WTC11 (cell line): ENCODE data around the gene SNRNP35. TPM values are rescaled to one million over a fixed set of nuclear protein-coding genes. Genes with fewer than 3 reads are reported as not detected.
"Not testable (repeated sequence)": the region's sequence is repeated elsewhere in the genome, so short reads cannot be mapped to it uniquely, and the experiment has no call there.

Experiments used
- ATAC-seq: fragments of 200-7000 bp; cut with Tn5 transposase; 2 replicates; pipeline ENCODE4 v1.10.0; 2021; ENCODE audit warnings: mild to moderate bottlenecking, moderate library complexity
- CTCF ChIA-PET: fragments of 300-600 bp; sonication (Branson Sonifier 250); formaldehyde crosslinking; loops from one replicate; lab custom pipeline; 2021; ENCODE audit warnings: antibody characterized with exemption; lab: Charles Lee
- POLR2A ChIA-PET: fragments of 350-600 bp; sonication (Branson Sonifier 250); formaldehyde crosslinking; loops from one replicate; lab custom pipeline; 2021; ENCODE audit warnings: antibody characterized with exemption; lab: Charles Lee
- DNase-seq: peaks from one replicate; pipeline ENCODE4 v3.0.0; 2021; ENCODE audit warnings: low spot score
- H3K27ac Mint-ChIP-seq: 2 replicates; pipeline ENCODE4 v1.8.0; 2021; ENCODE audit warnings: mixed read lengths
- H3K27me3 Mint-ChIP-seq: 2 replicates; pipeline ENCODE4 v1.8.0; 2021; ENCODE audit warnings: low read depth, mild to moderate bottlenecking, moderate library complexity, mixed read lengths
- H3K36me3 Mint-ChIP-seq: 2 replicates; pipeline ENCODE4 v1.8.0; 2021; ENCODE audit warnings: mixed read lengths
- H3K4me1 Mint-ChIP-seq: 2 replicates; pipeline ENCODE4 v1.8.0; 2022; ENCODE audit warnings: mixed read lengths
- H3K4me3 Mint-ChIP-seq: 2 replicates; pipeline ENCODE4 v1.8.0; 2021; ENCODE audit warnings: mild to moderate bottlenecking, moderate library complexity, mixed read lengths
- H3K9me3 Mint-ChIP-seq: 2 replicates; pipeline ENCODE4 v1.8.0; 2021; ENCODE audit warnings: mixed read lengths
- FOXJ3 ChIP-seq: sonication (generic); formaldehyde crosslinking; IDR thresholded peaks from 2 replicates; pipeline ENCODE4 v1.9.0; 2021; ENCODE audit warnings: missing genetic modification reagents, mild to moderate bottlenecking, borderline replicate concordance
- GTF2I ChIP-seq: fragments of 250-450 bp; sonication (Bioruptor Pico); conservative IDR thresholded peaks from 2 replicates; pipeline ENCODE4 v1.4.0; 2021; ENCODE audit warnings: mild to moderate bottlenecking
- ZNF121 ChIP-seq: sonication (generic); formaldehyde crosslinking; IDR thresholded peaks from 2 replicates; pipeline ENCODE4 v1.8.0; 2023; ENCODE audit warnings: missing genetic modification reagents
- total RNA-seq: library from RNA; stranded (reverse); gene quantifications from 3 replicates; pipeline ENCODE4 v1.2.3, GENCODE V29; 2021
- TF ChIP-seq, protein P1 (sequence below): sonication (generic); formaldehyde crosslinking; IDR thresholded peaks from 2 replicates; pipeline ENCODE4 v1.8.0; 2023; ENCODE audit warnings: missing genetic modification reagents, mild to moderate bottlenecking, borderline replicate concordance
- TF ChIP-seq, protein P2 (sequence below): fragments of 250-450 bp; sonication (Bioruptor Pico); IDR thresholded peaks from 2 replicates; pipeline ENCODE4 v1.9.0; 2021; ENCODE audit warnings: mild to moderate bottlenecking, borderline replicate concordance

SNRNP35 gene
- total RNA-seq, 1 experiment from 2014 or later, result 20.0 TPM

DNA sequence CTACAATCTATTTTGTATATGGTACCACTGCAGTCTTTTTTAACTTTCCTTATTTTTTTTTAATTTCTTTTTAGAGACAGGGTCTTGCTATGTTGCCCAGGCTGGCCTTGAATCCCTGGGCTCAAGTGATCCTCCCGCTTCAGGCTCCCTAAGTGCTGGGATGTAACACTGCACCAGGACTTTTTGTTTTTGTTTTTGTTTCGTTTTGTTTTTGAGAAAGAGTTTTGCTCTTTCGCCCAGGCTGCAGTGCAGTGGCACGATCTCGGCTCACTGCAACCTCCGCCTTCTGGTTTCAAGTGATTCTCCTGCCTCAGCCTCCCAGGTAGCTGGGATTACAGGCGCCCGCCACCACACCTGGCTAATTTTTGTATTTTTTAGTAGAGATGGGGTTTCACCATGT is 28.8 kb upstream of the SNRNP35 start:
- POLR2A ChIA-PET, H3K4me3 Mint-ChIP-seq, H3K4me1 Mint-ChIP-seq, H3K27ac Mint-ChIP-seq, CTCF ChIA-PET, H3K9me3 Mint-ChIP-seq, H3K27me3 Mint-ChIP-seq, H3K36me3 Mint-ChIP-seq, DNase-seq, ATAC-seq: not testable (repeated sequence)
- TF ChIP-seq ZNF121 (CRISPR knock-in tag), result peak; percentile 34; the same call in 1 of the 2 replicates

DNA sequence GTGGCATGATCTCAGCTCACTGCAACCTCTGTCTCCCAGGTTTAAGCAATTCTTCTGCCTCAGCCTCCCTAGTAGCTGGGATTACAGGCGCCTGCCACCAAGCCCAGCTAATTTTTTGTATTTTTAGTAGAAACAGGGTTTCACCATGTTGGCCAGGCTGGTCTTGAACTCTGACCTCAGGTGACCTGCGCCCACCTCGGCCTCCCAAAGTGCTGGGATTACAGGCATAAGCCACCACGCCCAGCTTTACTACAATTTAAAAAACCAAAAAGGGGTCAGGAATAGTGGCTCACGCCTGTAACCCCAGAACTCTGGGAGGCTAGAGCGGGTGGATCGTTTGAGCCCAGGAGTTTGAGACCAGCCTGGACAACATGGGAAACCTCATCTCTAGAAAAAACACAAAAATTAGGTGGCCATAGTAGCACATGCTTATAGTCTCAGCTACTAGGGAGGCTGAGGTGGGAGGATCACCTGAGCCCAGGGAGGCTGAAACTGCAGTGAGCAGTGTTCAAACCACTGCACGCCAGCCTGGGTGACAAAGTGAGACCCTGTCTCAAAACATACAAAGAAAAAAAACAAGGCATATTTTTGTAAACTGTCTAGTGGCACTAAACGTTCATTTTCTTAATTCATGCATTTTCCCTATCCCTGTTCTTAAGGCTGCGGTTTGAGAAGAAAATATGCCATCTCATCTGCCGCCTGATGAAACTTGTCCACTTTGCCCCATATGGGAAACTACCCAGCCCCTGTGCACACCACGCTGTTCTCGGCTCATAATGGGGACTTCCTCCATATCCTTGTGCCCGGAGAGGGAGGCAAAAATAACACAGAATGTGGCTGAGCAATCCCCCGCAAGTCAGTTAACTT is 25.8 kb upstream of the SNRNP35 start:
- H3K9me3 Mint-ChIP-seq, H3K4me3 Mint-ChIP-seq, H3K36me3 Mint-ChIP-seq, H3K27ac Mint-ChIP-seq, H3K4me1 Mint-ChIP-seq, CTCF ChIA-PET, DNase-seq, ATAC-seq, POLR2A ChIA-PET: not testable (repeated sequence)
- peaks cover 29% of the 10 kb centered on the region for H3K27me3 Mint-ChIP-seq

DNA sequence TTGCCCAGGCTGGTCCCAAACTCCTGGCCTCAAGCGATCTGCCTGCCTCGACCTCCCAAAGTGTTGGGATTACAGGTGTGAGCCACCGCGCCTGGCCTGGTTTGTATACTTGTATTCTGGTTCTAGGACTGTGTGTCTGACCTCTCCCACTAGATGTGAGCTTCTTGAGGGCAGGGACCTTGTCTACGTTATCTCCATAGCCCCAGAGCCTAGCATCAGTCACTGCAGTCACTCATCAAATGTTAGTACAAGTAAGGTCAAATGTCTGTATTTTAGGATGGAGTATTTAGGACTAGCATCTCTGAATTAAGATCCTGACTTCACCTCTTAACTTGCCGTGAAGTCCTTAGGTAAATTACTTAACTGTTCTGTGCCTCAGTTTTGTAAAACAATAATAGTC is 24.3 kb upstream of the SNRNP35 start:
- POLR2A ChIA-PET, result interaction anchor here (0.6 kb wide), 1 partner anchor 1893 kb away, joined by 7 read pairs; no protein-coding TSS in a partner anchor
- Mint-ChIP-seq H3K27me3 (peaks cover 39% of the 10 kb centered on the region), H3K4me3 (no peak overlapping the region), H3K4me1 (no peaks in the 10 kb centered on the region), H3K9me3 (no peaks in the 10 kb centered on the region), H3K36me3 (no peaks in the 10 kb centered on the region), H3K27ac (no peak overlapping the region)
- DNase-seq (no peak), ATAC-seq (no peak)
- TF ChIP-seq, protein P1, sequence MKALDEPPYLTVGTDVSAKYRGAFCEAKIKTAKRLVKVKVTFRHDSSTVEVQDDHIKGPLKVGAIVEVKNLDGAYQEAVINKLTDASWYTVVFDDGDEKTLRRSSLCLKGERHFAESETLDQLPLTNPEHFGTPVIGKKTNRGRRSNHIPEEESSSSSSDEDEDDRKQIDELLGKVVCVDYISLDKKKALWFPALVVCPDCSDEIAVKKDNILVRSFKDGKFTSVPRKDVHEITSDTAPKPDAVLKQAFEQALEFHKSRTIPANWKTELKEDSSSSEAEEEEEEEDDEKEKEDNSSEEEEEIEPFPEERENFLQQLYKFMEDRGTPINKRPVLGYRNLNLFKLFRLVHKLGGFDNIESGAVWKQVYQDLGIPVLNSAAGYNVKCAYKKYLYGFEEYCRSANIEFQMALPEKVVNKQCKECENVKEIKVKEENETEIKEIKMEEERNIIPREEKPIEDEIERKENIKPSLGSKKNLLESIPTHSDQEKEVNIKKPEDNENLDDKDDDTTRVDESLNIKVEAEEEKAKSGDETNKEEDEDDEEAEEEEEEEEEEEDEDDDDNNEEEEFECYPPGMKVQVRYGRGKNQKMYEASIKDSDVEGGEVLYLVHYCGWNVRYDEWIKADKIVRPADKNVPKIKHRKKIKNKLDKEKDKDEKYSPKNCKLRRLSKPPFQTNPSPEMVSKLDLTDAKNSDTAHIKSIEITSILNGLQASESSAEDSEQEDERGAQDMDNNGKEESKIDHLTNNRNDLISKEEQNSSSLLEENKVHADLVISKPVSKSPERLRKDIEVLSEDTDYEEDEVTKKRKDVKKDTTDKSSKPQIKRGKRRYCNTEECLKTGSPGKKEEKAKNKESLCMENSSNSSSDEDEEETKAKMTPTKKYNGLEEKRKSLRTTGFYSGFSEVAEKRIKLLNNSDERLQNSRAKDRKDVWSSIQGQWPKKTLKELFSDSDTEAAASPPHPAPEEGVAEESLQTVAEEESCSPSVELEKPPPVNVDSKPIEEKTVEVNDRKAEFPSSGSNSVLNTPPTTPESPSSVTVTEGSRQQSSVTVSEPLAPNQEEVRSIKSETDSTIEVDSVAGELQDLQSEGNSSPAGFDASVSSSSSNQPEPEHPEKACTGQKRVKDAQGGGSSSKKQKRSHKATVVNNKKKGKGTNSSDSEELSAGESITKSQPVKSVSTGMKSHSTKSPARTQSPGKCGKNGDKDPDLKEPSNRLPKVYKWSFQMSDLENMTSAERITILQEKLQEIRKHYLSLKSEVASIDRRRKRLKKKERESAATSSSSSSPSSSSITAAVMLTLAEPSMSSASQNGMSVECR, result no peak
- no peak for TF ChIP-seq FOXJ3
- TF ChIP-seq, protein P2, sequence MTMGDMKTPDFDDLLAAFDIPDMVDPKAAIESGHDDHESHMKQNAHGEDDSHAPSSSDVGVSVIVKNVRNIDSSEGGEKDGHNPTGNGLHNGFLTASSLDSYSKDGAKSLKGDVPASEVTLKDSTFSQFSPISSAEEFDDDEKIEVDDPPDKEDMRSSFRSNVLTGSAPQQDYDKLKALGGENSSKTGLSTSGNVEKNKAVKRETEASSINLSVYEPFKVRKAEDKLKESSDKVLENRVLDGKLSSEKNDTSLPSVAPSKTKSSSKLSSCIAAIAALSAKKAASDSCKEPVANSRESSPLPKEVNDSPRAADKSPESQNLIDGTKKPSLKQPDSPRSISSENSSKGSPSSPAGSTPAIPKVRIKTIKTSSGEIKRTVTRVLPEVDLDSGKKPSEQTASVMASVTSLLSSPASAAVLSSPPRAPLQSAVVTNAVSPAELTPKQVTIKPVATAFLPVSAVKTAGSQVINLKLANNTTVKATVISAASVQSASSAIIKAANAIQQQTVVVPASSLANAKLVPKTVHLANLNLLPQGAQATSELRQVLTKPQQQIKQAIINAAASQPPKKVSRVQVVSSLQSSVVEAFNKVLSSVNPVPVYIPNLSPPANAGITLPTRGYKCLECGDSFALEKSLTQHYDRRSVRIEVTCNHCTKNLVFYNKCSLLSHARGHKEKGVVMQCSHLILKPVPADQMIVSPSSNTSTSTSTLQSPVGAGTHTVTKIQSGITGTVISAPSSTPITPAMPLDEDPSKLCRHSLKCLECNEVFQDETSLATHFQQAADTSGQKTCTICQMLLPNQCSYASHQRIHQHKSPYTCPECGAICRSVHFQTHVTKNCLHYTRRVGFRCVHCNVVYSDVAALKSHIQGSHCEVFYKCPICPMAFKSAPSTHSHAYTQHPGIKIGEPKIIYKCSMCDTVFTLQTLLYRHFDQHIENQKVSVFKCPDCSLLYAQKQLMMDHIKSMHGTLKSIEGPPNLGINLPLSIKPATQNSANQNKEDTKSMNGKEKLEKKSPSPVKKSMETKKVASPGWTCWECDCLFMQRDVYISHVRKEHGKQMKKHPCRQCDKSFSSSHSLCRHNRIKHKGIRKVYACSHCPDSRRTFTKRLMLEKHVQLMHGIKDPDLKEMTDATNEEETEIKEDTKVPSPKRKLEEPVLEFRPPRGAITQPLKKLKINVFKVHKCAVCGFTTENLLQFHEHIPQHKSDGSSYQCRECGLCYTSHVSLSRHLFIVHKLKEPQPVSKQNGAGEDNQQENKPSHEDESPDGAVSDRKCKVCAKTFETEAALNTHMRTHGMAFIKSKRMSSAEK (CRISPR knock-in tag), result no peak
- CTCF ChIA-PET, result no interaction called here

DNA sequence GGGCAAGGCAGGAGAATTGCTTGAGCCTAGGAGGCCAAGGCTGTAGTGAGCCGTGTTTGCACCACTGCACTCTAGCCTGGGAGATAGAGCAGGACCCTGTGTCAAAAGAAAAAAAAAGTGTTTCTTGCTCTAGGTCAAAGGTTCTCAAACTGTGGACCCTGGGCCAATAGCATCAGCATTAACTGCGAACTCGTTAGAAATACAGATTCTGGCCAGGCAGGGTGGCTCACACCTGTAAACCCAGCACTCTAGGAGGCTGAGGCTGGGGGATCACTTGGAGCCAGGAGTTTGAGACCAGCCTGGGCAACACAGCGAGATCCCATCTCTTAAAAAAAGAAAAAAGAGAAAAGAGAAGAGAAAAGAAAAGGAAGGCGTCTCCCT is 22.3 kb upstream of the SNRNP35 start:
- Mint-ChIP-seq H3K4me3 (peak overlapping the region; percentile 94), H3K27me3 (peaks cover 39% of the 10 kb centered on the region), H3K4me1 (no peaks in the 10 kb centered on the region), H3K36me3 (no peaks in the 10 kb centered on the region), H3K27ac (no peak overlapping the region), H3K9me3 (no peaks in the 10 kb centered on the region)
- DNase-seq (no peak), ATAC-seq (no peak)
- ChIA-PET CTCF (interaction anchor here (0.6 to 1.3 kb wide), 3 partner anchors 11 to 1151 kb away, joined by 3 read pairs; partner anchors contain the start of gene KMT5A), POLR2A (interaction anchor here (0.5 kb wide), 1 partner anchor 12 kb away, joined by 3 read pairs; no protein-coding TSS in a partner anchor)
- TF ChIP-seq ZNF121 (CRISPR knock-in tag) (peak; percentile 57; the same call in 1 of the 2 replicates), GTF2I (no peak)
